IPS-15b (cell line): ENCODE data around the gene GIPC3.
A peak's percentile ranks its signal among the peaks of the same experiment; 100 is the strongest.
"Not testable (repeated sequence)": the region's sequence is repeated elsewhere in the genome, so short reads cannot be mapped to it uniquely, and the experiment has no call there.

ENCODE experiments used
- H3K27me3 ChIP-seq: one replicate; pipeline ENCODE4 v1.6.1; 2013; ENCODE audit warnings: low read length; ENCODE audit not compliant: control insufficient read depth, insufficient read depth
- H3K36me3 ChIP-seq: one replicate; pipeline ENCODE4 v1.6.1; 2013; ENCODE audit warnings: low read length; ENCODE audit not compliant: control insufficient read depth, insufficient read depth
- H3K4me1 ChIP-seq: one replicate; pipeline ENCODE4 v1.6.1; 2013; ENCODE audit warnings: mild to moderate bottlenecking, low read length; ENCODE audit not compliant: control insufficient read depth, insufficient read depth
- H3K4me3 ChIP-seq: one replicate; pipeline ENCODE4 v1.5.1; 2013; ENCODE audit warnings: low read depth, low read length
- H3K9ac ChIP-seq: one replicate; pipeline ENCODE4 v1.6.1; 2013; ENCODE audit warnings: low read depth, mild to moderate bottlenecking, low read length
- H3K9me3 ChIP-seq: one replicate; pipeline ENCODE4 v1.6.1; 2013; ENCODE audit warnings: mild to moderate bottlenecking, low read length; ENCODE audit not compliant: control insufficient read depth, insufficient read depth

GIPC3 gene

GRCh38 chr19:3573162-3573857 is 12.0 kb upstream of the GIPC3 start:
- Histone ChIP-seq H3K9ac (peak overlapping the region; percentile 37), H3K27me3 (no peaks in the 10 kb centered on the region), H3K4me1 (no peaks in the 10 kb centered on the region), H3K4me3 (peak overlapping the region; percentile 82), H3K36me3 (peaks cover 3% of the 10 kb centered on the region), H3K9me3 (no peaks in the 10 kb centered on the region)

- Histone ChIP-seq H3K36me3 (peaks cover 3% of the 10 kb centered on the region), H3K4me1 (no peaks in the 10 kb centered on the region), H3K9ac (no peak overlapping the region), H3K9me3 (no peaks in the 10 kb centered on the region), H3K27me3 (no peaks in the 10 kb centered on the region), H3K4me3 (peak overlapping the region; percentile 82)
These were observed 11.2 kb upstream of the GIPC3 start for GRCh38 chr19:3573858-3574637.

- no peaks in the 10 kb centered on the region for H3K9me3 ChIP-seq
- no peaks in the 10 kb centered on the region for H3K27me3 ChIP-seq
- peaks cover 3% of the 10 kb centered on the region for H3K36me3 ChIP-seq
- H3K4me3 ChIP-seq, result no peak overlapping the region
- H3K4me1 ChIP-seq, result no peaks in the 10 kb centered on the region
- H3K9ac ChIP-seq, result no peak overlapping the region
These were observed 10.0 kb upstream of the GIPC3 start for GRCh38 chr19:3575260-3575741.

GRCh38 chr19:3575949-3576673 is 9.2 kb upstream of the GIPC3 start:
- H3K9me3 ChIP-seq, result no peaks in the 10 kb centered on the region
- H3K4me1 ChIP-seq, result no peaks in the 10 kb centered on the region
- no peaks in the 10 kb centered on the region for H3K27me3 ChIP-seq
- peaks cover 3% of the 10 kb centered on the region for H3K36me3 ChIP-seq
- H3K9ac ChIP-seq, result no peak overlapping the region
- peak overlapping the region; percentile 65 for H3K4me3 ChIP-seq

GRCh38 chr19:3576696-3577443 is 8.4 kb upstream of the GIPC3 start:
- Histone ChIP-seq H3K4me3 (peak overlapping the region; percentile 65), H3K9ac (no peak overlapping the region), H3K27me3 (no peaks in the 10 kb centered on the region), H3K9me3 (no peaks in the 10 kb centered on the region), H3K4me1 (no peaks in the 10 kb centered on the region), H3K36me3 (peaks cover 3% of the 10 kb centered on the region)

- Histone ChIP-seq H3K9ac (no peak overlapping the region), H3K4me1 (no peaks in the 10 kb centered on the region), H3K9me3 (no peaks in the 10 kb centered on the region), H3K27me3 (no peaks in the 10 kb centered on the region), H3K4me3 (peak overlapping the region; percentile 41), H3K36me3 (peaks cover 3% of the 10 kb centered on the region)
These were observed 7.4 kb upstream of the GIPC3 start for GRCh38 chr19:3577723-3578344.

- Histone ChIP-seq H3K4me3 (peak overlapping the region; percentile 41), H3K27me3 (peaks cover 1% of the 10 kb centered on the region), H3K9ac (no peak overlapping the region), H3K4me1 (no peaks in the 10 kb centered on the region), H3K9me3 (no peaks in the 10 kb centered on the region), H3K36me3 (peaks cover 3% of the 10 kb centered on the region)
These were observed 6.9 kb upstream of the GIPC3 start for GRCh38 chr19:3578390-3578789.

GRCh38 chr19:3580156-3580934 is 4.9 kb upstream of the GIPC3 start:
- H3K4me1 ChIP-seq, result no peaks in the 10 kb centered on the region
- H3K9ac ChIP-seq, result no peak overlapping the region
- H3K4me3 ChIP-seq, result no peak overlapping the region
- H3K27me3 ChIP-seq, result peaks cover 10% of the 10 kb centered on the region
- H3K9me3 ChIP-seq, result no peaks in the 10 kb centered on the region
- peaks cover 2% of the 10 kb centered on the region for H3K36me3 ChIP-seq

- H3K4me3 ChIP-seq, result not testable (repeated sequence)
These were observed 3.5 kb upstream of the GIPC3 start for GRCh38 chr19:3581792-3582191.

GRCh38 chr19:3584036-3584802 is 1.1 kb upstream of the GIPC3 start:
- H3K36me3 ChIP-seq, H3K9ac ChIP-seq, H3K4me1 ChIP-seq, H3K9me3 ChIP-seq, H3K4me3 ChIP-seq: not testable (repeated sequence)
- H3K27me3 ChIP-seq, result peaks cover 17% of the 10 kb centered on the region

More at GRCh38 chr19:3581792-3582191, 3.5 kb upstream of the GIPC3 start:
- not testable (repeated sequence) for H3K9ac ChIP-seq, H3K36me3 ChIP-seq, H3K9me3 ChIP-seq, H3K4me1 ChIP-seq
- peaks cover 17% of the 10 kb centered on the region for H3K27me3 ChIP-seq
